NCI-H1694 treated with DMSO at 0.1 percent for 48 hours (cell line): ENCODE results near the gene KANSL3.
A peak's percentile ranks its signal among the peaks of the same experiment; 100 is the strongest.
"Not testable (repeated sequence)": the region's sequence is repeated elsewhere in the genome, so short reads cannot be mapped to it uniquely, and the experiment has no call there.

ENCODE experiments used
- DNase-seq: peaks from one replicate; lab custom pipeline; 2025; lab: John Stamatoyannopoulos, UW

The KANSL3 gene

GRCh38 chr2:96557421-96557820 lies 80.7 kb downstream of the KANSL3 start:
- DNase-seq: not testable (repeated sequence)

DNA sequence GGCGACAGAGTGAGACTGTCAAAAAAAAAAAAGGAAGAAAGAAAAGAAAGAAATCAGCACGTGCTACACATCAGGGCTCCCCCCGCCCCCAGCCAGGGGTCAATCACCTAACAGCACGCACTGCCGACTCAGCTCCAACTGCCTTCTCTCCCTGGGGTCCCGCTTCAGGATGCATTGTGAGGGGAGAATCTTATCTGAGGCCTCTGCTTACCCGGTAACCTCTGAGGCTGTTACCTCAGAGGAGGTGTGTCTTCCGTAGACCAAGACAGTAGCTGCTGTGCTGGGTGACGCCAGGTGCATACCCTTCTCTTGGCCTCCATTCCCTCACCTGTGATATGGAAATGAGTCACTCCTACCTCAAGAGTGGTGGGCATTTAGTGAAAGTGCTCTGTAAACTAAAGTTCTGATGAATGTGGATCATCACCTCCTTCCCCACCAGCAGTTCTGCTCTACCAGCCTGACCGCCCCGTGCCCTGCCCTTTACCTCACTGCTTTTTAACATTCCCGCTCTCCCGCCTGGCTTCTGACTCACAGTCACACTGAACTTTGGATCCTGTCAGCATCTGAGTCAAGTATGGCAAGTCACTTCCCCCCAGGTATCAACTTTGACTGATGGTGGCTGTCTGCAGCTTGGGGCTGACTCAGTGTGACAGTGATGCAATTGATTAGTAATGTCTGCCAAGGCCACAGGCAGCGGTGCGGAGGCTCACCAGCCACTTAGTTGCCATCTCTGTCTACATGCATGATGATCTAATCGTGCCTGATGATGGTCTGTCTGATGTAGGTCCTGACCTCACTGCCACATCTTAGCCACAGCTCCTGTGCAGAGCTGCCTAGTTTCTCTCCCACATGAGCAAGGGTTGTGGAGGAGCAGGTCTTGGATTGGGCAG lies 81.4 kb downstream of the KANSL3 start:
- no peak for DNase-seq

GRCh38 chr2:96555146-96555610 lies 82.9 kb downstream of the KANSL3 start:
- DNase-seq: no peak

DNA sequence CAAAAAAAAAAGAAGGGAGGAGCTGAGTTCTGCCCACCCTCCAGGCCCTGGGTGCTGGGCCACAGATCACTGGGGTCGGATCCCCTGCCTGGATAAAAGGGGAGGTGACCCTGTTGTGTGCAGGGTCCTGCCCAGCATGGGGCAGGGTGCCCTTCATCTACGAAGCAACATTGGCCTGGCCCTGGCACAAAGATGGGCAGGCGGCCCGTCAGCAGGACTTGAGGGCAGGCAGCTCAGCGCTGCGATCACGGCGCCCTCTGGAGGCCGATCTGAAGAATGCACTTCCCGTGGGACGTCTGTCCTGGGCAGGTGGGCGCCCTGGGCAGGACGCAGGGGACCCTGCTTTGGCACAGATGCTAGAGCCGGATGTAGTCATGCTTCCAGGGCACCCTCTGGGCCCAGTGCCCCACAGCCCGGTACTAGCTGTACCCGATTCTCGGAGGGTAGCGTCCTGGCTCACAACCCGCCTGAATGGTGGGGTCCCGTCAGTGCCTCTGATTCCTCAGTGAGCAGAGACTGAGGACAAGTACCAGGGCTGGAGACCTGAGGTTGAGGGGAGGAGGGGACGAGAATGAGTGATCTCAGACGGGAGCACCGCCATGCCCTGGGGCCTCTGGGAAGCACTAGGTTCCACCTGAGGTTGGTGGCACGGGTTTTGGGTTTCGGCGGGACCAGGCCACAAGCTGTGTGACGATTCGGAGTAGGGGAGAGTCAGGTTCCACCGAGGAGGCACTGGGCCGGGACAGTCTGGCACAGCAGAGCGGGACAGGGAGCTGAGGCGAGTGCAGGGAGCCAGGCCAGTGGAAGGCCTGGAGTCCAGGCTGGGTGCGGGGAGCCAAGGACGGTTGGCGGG lies 83.6 kb downstream of the KANSL3 start:
- peak; percentile 54 for DNase-seq

- not testable (repeated sequence) for DNase-seq
These were observed 84.2 kb downstream of the KANSL3 start for GRCh38 chr2:96553957-96554292.

GRCh38 chr2:96553176-96553956 lies 84.7 kb downstream of the KANSL3 start:
- DNase-seq: no peak

DNA sequence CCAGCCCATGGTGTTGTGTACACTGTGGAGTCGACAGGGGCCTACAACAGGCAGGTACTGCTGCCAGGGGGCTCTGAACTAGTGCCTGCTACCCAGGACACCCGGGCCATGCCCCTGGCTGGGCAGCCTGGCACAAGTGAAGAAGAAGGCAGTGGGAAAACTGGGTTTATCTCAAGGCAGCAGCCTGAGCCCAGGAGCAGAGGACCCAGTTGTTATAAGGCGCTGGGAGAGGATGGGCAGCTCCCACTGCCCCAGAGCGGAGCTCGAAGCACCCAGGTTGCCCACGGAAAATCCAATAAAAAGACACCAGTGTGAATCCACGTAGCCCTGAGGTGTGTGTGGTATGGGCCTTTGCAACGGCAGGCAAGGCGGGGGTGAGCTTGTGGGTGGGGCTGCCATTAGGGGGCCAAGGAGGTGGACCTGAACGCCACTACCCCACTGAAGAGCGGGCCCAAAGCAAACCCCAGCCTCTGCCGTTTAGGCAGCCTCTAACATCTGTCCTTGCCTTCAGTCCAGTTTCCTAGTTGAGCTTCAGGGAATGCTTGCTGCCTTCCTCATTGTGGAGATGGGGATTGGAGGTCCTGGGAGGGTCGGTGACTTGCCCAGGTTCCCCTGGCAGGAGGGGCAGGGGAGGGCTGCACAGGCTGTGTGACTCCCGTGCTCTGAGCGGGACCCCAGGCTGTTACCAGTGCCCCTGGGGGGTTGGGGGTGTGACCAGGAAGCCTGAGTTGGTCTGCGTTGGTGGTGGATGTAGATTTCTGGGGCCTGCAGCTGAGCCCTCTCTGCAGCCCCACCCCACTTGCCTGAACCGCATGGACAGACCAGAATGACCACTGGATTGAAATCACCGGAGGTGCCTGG lies 85.6 kb downstream of the KANSL3 start:
- no peak for DNase-seq

GRCh38 chr2:96551605-96552314 lies 86.4 kb downstream of the KANSL3 start:
- DNase-seq: no peak

DNA sequence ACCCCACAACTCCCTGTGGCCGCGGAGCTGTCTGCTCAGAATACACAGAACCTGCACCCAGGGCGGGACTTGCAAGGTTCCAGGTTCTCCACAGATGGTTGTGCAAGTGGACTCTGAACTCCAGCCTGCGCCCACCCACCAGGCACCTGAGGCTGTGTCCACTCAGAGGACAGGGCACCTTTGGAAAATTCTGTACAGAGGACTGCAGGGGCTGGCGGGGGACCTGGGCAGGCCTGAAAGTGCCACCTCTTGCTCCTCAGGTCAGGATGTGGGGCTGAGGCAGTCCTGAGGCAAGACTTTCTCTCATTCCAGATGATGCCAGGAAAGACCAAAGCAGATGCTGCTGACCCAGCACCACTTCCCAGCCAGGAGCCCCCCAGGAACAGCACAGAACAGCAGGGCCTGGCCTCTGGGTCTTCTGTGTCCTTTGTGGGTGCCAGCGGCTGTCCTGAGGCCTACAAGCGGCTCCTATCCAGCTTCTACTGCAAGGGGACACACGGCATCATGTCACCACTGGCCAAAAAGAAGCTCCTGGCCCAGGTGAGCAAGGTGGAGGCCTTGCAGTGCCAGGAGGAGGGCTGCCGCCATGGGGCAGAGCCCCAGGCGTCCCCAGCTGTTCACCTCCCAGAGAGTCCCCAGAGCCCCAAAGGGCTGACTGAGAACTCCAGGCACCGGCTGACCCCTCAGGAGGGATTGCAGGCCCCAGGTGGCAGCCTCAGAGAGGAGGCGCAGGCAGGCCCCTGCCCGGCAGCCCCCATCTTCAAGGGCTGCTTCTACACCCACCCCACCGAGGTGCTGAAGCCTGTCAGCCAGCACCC lies 87.1 kb downstream of the KANSL3 start:
- DNase-seq: no peak

GRCh38 chr2:96549967-96550786 lies 87.9 kb downstream of the KANSL3 start:
- no peak for DNase-seq

DNA sequence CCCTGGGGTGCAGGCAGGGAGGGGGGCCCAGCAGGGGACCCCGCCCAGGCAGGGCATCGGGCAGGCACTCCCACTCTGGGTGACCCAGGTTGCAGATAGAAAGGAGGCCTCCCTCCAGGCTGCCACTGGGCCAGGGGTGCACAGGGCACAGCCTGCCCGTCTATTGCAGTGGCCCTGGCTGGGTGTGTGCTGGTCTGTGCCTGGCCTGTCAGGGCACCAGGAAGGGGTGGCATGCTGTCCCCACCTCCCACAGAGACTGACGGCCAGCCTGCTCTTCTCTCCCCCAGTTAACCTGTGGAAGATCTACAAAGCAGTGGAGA lies 88.7 kb downstream of the KANSL3 start:
- no peak for DNase-seq

DNA sequence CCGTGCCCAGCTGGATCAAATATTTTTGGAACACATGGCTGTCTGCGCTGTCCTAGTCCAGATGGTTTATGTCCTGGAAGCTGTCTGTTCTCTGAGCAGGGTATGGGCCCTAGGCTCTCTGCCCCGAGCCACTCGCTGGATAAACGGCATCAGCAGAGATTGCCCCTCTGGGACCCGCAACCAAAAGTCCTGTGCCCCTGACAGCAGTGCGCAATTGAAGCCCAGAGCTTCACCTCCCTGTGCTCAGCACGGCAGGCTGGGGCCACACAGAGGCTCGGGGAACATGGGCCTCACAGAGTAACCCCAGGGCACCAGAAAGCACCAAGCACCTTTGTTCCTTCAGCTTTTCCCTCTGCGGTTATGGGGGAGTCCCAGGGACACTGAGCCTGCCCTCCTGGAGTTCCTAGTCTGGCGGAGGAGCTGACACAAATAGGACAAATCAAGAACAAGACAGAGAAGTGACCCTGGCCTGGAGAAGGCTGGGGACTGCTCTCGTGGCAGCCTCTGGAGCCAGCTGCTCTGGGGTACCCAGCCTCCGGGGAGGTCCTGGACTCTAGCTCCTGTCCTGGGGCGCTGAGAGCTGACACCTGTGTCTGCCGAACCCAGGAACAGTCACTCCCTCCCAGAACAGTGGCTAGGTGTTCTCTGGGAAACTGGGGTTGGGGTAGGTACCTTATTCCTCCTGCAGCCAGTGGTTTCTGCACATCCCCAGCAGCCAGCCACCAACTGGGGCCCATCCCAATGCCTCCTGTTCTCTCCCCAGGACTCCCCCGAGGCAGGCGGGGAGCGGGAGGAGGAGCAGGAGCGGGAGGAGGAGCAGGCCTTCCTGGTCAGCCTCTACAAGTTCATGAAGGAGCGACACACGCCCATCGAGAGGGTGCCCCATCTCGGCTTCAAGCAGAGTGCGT lies 89.3 kb downstream of the KANSL3 start:
- no peak for DNase-seq

- DNase-seq: no peak
These were observed 90.4 kb downstream of the KANSL3 start for GRCh38 chr2:96547731-96548171.

DNA sequence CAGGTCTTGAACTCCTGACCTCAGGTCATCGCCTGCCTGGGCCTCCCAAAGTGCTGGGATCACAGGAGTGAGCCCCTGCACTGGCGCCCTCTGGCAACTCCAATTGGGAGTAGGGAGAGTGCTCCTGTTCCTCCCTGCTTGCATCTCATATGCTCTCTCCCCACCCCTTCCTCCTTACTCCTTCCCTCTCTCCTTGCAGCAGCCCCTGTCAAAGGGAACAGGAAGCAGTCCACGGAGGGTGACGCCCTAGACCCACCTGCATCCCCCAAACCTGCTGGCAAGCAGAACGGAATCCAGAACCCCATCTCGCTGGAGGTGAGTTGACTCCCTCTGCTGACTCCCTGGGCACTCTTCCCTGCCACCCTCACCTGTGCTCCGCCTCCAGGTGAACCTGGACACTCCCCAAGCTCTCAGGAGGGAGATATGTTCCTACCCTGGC lies 90.9 kb downstream of the KANSL3 start:
- DNase-seq: no peak

- no peak for DNase-seq
These were observed 91.3 kb downstream of the KANSL3 start for GRCh38 chr2:96546797-96547196.

DNA sequence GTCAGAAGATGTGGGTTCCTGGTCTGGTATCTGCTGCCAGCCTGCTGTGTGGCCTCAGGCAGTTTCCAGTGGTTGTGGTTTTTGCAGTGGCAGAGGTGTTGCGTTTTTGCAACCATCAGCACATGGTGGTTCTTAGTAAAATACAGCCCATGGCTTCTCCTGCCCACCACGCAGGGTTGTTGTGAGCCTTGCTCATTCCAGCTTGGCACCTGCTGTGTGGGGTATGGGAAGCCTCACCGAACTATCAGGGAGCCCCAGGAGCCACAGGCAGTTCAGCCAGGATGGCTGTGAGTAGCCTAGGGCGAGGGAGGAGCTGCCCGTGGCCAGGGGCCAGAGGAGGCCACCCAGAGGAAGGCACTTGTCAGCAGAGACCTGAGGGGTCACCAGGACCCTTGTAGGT lies 91.8 kb downstream of the KANSL3 start:
- no peak for DNase-seq
